GM21723 (cell line): Measurements from ENCODE around the gene TSSK2.

Experiments used
- ATAC-seq: cut with Tn5 transposase; IDR thresholded peaks from one replicate; pipeline ENCODE4 v1.9.1; 2021; ENCODE audit warnings: mild to moderate bottlenecking, moderate library complexity; ENCODE audit not compliant: unreplicated experiment

The TSSK2 gene

DNA sequence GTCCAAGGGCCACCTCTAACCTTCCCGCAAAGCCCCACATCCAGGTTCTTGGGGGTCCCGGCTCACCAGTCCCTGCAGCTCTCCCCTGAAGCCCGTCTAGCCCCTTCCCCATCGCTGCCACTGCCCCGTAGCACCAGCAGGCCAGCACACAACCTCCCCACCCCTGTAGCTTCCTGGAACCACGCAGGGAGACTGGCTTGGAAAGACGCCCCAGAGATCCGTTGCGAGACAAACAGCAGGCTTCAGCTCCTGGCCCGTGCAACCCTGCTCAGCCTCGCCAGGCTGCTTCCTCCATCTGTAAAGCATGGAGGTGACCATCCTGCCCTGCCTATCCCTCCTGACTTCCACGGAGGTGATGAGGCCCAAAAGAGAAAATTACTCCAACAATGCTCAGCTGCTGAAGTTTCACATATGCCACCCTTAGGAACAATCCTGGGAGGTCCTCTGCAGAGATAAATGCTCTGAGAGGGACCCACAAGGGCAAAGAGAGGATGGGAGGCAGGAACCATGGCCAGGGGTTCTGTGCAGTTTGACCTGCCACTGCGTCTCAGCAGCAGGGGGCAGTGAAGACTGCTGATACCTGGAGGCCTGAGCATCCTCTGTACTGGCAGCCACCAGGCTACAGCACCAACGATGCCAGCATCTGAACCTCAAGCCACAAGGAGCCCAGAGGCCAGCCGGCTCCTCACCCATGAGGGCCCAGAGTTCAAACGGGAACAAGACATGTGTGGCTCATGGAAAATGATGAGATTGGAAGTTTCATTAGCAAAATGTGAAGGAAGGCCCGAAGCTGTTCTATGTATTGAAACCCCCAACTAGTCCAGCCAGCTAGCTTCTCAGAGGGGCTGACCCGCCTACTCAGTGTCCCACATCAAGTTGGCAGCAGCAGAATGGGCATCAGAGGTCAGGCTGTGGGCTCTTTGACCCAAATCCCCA lies 25.0 kb upstream of the TSSK2 start:
- no peak for ATAC-seq

- no peak for ATAC-seq
Measured at GRCh38 chr22:19106886-19107729, 24.0 kb upstream of the TSSK2 start.

DNA sequence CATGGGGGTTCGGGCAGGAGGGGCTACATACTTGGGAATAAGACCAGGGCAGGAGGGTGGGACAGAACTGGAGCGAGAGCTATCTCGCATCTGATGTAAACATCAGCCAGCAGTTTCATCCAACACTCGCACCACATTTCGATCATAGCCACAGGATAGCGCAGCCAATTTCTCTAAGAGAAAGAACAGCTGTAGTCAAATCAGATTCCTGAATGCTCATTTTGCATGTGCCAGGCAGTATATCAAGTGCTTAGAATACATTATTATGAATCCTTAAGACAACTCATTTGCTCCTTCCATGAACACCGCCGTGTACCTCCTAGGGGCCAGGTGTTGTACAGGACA lies 23.4 kb upstream of the TSSK2 start:
- no peak for ATAC-seq

DNA sequence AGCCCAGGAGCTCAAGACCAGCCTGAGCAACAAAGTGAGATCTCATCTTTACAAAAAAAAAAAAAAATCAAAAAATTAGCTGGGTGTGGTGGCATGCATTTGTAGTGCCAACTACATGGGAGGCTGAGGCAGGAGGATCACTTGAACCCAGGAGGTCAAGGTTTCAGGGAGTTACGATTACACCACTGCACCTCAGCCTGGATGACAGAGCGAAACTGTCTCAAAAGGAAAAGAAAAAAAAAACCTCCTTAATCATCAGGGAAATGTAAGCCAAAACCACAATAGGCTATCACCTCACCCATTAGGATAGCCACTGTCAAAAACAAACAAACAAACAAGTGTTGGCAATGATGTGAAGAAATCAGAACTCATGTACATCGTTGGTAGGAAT lies 22.3 kb upstream of the TSSK2 start:
- ATAC-seq: no peak

DNA sequence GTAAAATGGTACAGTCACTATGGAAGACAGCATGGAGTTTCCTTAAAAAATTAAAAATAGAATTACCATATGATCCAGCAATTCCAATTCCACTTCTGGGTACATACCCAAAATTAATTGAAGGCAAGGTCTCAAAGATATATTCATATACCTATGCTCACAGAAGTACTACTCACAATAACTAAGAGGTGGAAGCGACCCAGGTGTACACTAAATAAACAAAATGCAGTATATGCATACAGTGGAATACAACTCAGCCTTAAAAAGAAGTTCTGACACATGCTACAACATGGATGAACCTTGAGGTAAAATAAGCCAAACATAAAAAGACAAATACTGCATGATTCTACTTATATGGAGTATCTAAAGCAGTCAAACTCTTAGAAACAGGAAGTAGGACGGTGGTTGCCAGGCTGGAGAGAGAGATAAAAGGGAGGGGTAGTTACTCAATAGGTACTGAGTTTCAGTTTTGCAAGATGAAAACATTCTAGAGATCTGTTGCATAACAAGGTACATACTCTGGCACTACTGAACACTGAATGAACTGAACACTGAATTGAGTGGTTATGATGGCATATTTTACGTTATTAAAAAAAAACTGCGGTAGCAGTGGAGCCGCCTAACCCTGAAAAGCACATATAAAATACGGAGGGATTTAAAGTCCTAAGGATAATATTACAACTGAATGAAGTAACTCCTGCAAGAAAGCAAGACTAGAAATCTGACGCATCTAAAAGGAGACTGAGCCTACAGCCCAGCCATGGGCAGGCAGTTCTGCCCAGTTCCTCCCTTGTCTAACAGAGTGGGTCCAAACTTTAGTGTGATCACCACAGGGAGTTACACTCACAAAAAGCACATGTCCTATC lies 21.7 kb upstream of the TSSK2 start:
- peak; percentile 90 for ATAC-seq

DNA sequence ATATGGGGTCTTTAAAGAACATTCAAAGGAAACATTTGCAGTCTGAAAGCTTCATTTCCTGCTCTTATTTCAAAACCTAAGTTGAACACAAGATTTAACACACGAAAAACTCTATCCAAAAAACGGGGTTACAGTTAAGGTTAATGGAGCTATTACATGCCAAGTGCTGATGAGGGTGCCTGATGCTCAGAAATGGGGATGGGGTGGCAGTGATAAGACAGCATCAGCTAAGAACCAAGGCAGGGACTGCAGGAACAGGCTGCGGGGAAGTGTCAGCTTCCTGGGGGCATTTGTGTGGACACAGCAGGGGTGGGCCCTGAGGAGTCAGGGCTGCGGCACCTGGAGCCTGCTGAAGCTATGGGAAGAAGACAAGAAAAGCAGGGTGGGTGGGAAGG lies 21.0 kb upstream of the TSSK2 start:
- ATAC-seq: no peak

GRCh38 chr22:19110646-19111045 lies 20.5 kb upstream of the TSSK2 start:
- no peak for ATAC-seq

- ATAC-seq: no peak
Measured at GRCh38 chr22:19111140-19111539, 20.0 kb upstream of the TSSK2 start.

DNA sequence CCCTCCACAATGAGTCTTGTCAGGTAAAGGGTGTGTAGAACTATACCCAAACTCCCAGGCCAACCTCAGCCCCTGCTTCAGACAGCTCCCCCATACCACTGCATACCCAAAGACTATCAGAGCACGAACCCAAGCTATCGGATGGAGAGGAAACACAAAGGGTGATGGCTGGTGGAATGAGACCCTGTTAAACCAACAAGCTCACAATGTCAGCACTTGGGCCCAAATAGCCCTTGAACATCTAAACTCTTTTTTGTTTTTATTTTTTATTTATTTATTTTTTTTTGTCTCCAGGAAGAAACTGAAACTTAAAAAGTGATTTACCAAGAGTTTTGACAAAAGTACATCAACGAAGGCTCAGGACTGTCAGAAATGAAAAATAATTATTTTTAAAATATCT lies 19.5 kb upstream of the TSSK2 start:
- no peak for ATAC-seq

GRCh38 chr22:19113429-19113828 lies 17.7 kb upstream of the TSSK2 start:
- no peak for ATAC-seq

DNA sequence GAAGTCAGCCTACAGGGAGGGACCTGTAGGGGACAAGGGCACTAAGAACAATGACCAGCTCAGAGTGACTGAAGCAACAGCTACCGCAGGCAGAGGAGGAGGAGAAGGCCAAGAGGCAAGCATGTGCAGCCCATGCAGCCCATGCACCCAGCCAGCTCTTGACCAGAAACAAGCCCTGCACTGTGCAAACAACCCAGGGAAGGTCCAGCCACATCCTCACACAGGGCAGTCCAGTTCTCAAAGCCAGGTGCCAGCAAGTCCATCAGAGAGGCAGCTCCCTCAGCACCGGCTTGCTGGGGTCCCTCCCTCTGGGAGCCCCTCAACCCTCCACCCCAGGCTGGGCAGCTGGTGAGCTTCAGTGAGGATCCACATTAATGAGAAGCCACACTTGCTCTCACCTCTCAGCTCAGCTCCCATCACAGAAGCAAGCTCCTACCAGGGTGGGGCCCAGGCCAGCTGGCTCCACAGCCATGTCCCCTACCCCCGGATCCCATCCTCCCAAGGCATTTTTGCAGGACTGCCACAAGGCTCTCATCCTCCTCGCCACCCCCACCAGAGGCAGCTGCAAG lies 16.0 kb upstream of the TSSK2 start:
- ATAC-seq: no peak

- ATAC-seq: no peak
Measured at GRCh38 chr22:19115628-19116027, 15.5 kb upstream of the TSSK2 start.

DNA sequence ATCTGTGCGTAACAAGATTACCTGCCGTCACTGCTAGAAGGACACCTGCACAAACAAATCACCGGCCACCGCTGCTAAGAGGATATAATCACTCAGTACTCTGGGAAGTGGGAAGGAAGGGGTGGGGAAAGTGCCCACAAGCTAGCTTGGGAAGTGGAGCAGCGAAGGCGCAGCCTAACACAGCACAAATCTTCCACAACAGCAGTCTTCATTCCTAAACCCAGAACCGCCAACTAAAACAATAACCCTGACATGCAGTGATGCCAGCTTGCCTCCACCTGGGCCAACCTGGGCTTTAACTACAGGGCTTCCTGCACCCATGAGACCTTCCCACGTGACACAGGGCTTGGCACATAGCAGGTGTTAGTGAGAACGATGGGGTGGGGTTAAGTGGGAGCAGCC lies 14.0 kb upstream of the TSSK2 start:
- ATAC-seq: no peak

- no peak for ATAC-seq
Measured at GRCh38 chr22:19118329-19118880, 12.7 kb upstream of the TSSK2 start.

DNA sequence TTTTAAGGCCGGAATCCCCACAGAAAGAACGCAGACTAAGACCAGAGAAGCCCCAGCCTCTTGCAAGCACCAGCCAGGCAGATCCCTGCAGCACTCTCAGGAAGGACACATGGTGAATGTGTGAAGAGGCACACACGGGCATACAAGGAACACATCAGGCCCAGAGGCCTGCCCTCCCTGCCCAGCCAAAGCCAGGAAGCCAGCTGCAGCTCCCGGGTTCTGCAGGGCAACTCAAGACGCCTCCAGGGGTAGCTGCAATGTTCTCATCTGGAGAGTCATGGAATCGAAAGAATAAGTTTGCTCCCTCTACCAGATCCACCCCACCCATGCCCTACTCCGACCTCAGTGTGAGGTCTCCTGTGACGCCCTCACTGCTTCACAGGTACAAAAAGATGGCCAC lies 11.2 kb upstream of the TSSK2 start:
- no peak for ATAC-seq

GRCh38 chr22:19120829-19121630 lies 10.1 kb upstream of the TSSK2 start:
- ATAC-seq: no peak

- peak; percentile 39 for ATAC-seq
Measured at GRCh38 chr22:19121631-19122142, 9.4 kb upstream of the TSSK2 start.

DNA sequence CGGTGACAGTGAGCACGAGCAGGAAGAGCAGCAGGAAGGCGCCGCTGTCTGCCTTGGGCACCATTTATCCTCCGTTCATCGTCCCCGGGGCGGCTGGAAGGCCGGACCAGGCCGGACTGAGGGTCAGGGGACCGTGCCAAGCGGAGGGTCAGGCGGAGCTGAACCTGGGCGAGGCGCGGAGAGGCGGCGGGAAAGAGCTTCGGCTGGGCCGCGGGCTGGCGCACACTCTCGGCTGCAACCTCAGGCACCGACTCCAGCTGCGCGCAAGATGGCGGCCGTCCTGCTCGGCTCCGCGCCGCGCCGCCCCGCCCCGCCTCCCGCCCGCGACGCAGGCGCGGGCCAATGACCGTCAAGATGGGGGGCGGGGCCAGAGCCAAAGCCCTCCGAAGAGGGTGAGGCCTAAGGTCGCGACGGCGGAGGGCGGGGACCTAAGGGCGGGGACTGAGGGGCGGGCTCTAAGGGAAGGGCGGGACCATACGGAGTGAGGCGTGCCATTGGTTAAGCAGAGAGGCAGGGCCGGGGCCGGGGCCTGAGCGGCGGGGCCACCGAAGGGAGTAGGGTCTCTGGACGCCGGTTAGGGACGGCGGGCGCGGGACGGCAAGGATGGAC lies 8.9 kb upstream of the TSSK2 start, which contains the start of gene DGCR2:
Gene DGCR2, minus strand, starts transcription at position 270 of the 609 bp plus-strand sequence. Its CDS starts 206 bp downstream, at position 64.
- ATAC-seq: peak; percentile 82
